CD8-positive, alpha-beta memory T cell (primary cell): ENCODE measurements around the gene USPL1. TPM values are rescaled to one million over a fixed set of nuclear protein-coding genes. Genes with fewer than 3 reads are reported as not detected.
A peak's percentile ranks its signal among the peaks of the same experiment; 100 is the strongest.
"Not testable (repeated sequence)": the region's sequence is repeated elsewhere in the genome, so short reads cannot be mapped to it uniquely, and the experiment has no call there.

Experiments
- CTCF ChIA-PET: fragments of 350-600 bp; sonication (Branson Sonifier 250); formaldehyde crosslinking; loops from one replicate; lab custom pipeline; 2021; ENCODE audit warnings: antibody characterized with exemption; lab: Charles Lee
- POLR2A ChIA-PET: fragments of 350-600 bp; sonication (Branson Sonifier 250); formaldehyde crosslinking; loops from one replicate; lab custom pipeline; 2021; ENCODE audit warnings: antibody characterized with exemption; lab: Charles Lee
- DNase-seq, 5 donors: peaks; one replicate each; pipeline versions ENCODE4 v3.0.0 to v3.0.0-alpha.2; 2020 to 2022; ENCODE audit warnings: mixed read lengths in 1 of 5
- H3K27ac ChIP-seq: one replicate; pipeline ENCODE4 v1.7.0; 2013; ENCODE audit warnings: low read depth, mild to moderate bottlenecking, low read length, moderate library complexity
- H3K27me3 ChIP-seq: 2 replicates; pipeline ENCODE4 v1.7.0; 2013; ENCODE audit warnings: low read length, mild to moderate bottlenecking; ENCODE audit not compliant: insufficient read depth, poor library complexity, severe bottlenecking
- H3K36me3 ChIP-seq: 2 replicates; pipeline ENCODE4 v1.7.0; 2013; ENCODE audit warnings: mild to moderate bottlenecking, low read length, moderate library complexity; ENCODE audit not compliant: insufficient read depth
- H3K4me1 ChIP-seq: 2 replicates; pipeline ENCODE4 v1.7.0; 2013; ENCODE audit warnings: mild to moderate bottlenecking, low read length, moderate library complexity; ENCODE audit not compliant: insufficient read depth
- H3K4me3 ChIP-seq: 2 replicates; pipeline ENCODE4 v1.7.0; 2013; ENCODE audit warnings: mild to moderate bottlenecking, low read length
- H3K9me3 ChIP-seq: 2 replicates; pipeline ENCODE4 v1.7.0; 2013; ENCODE audit warnings: mild to moderate bottlenecking, low read length
- H3K27ac Mint-ChIP-seq, 8 donors: one replicate each; pipeline ENCODE4 v1.8.0; 2020 to 2021; ENCODE audit warnings: mixed read lengths in 8 of 8, mild to moderate bottlenecking in 6 of 8, inconsistent platforms in 3 of 8, moderate library complexity in 3 of 8
- H3K27me3 Mint-ChIP-seq, 2 donors: one replicate each; pipeline ENCODE4 v1.8.0; 2020 to 2021; ENCODE audit warnings: mixed read lengths in 2 of 2, mild to moderate bottlenecking in 1 of 2, moderate library complexity in 1 of 2
- H3K36me3 Mint-ChIP-seq, 3 donors: one replicate each; pipeline ENCODE4 v1.8.0; 2020 to 2021; ENCODE audit warnings: mixed read lengths in 3 of 3, inconsistent platforms in 1 of 3, mild to moderate bottlenecking in 1 of 3
- H3K4me1 Mint-ChIP-seq, 3 donors: one replicate each; pipeline ENCODE4 v1.8.0; 2020 to 2021; ENCODE audit warnings: mixed read lengths in 3 of 3, inconsistent platforms in 1 of 3, mild to moderate bottlenecking in 1 of 3
- H3K4me3 Mint-ChIP-seq, 7 donors: one replicate each; pipeline ENCODE4 v1.8.0; 2020 to 2021; ENCODE audit warnings: mixed read lengths in 7 of 7, mild to moderate bottlenecking in 6 of 7, moderate library complexity in 4 of 7, inconsistent platforms in 2 of 7
- H3K9me3 Mint-ChIP-seq, 5 donors: one replicate each; pipeline ENCODE4 v1.8.0; 2020 to 2022; ENCODE audit warnings: mixed read lengths in 5 of 5, mild to moderate bottlenecking in 3 of 5, moderate library complexity in 2 of 5, inconsistent platforms in 1 of 5
- polyA plus RNA-seq: library from polyadenylated mRNA; unstranded; fragments of 300-500 nt; fragmentation: Illumina TruSeq; gene quantifications from one replicate; pipeline ENCODE4 v1.2.3, GENCODE V29; 2021
- total RNA-seq, 2 experiments: library from RNA; stranded (reverse); gene quantifications; one replicate each; pipeline ENCODE4 v1.2.3, GENCODE V29; 2021

Gene USPL1
- total and polyA plus RNA-seq, 3 experiments from 2014 or later = 15.4 to 16.8 (median 15.6) TPM

DNA sequence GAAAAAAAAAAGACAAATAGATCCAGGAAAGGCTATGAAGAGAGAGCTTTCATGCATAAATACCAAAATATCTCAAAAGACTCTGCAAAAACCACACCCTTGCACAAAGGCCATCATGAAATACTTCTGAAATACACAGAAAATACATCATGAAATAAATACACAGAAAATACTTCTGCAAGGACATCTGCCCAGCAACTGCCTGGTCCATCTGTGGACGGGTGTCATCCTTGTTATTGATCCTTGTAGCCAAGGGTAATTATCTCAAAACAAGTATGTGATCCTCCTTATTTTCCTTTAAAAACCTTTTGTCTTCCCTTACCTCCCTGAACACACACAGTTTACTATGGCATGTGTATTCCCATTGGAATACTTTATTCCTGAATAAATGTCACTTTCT, 6.9 kb downstream of the USPL1 start:
- Histone ChIP-seq H3K27ac (no peak overlapping the region), H3K4me1 (peaks cover 16% of the 10 kb centered on the region), H3K4me3 (no peak overlapping the region), H3K9me3 (no peaks in the 10 kb centered on the region), H3K36me3 (peaks cover 25% of the 10 kb centered on the region), H3K27me3 (no peaks in the 10 kb centered on the region)
- H3K27me3 Mint-ChIP-seq = no peaks in the 10 kb centered on the region
- peak overlapping the region in 5 of 8 donors; percentile 5 to 90 (median 61) for H3K27ac Mint-ChIP-seq
- H3K9me3 Mint-ChIP-seq = no peaks in the 10 kb centered on the region
- H3K36me3 Mint-ChIP-seq = peaks cover 7 to 60% (median 13%) of the 10 kb centered on the region in 3 donors
- H3K4me3 Mint-ChIP-seq = no peak overlapping the region
- ChIA-PET CTCF (interaction anchor here (0.7 kb wide), 1 partner anchor 8 kb away, joined by 3 read pairs; no protein-coding TSS in a partner anchor), POLR2A (no interaction called here)
- peaks cover 47 to 61% (median 54%) of the 10 kb centered on the region in 3 donors for H3K4me1 Mint-ChIP-seq
- no peak for DNase-seq

DNA sequence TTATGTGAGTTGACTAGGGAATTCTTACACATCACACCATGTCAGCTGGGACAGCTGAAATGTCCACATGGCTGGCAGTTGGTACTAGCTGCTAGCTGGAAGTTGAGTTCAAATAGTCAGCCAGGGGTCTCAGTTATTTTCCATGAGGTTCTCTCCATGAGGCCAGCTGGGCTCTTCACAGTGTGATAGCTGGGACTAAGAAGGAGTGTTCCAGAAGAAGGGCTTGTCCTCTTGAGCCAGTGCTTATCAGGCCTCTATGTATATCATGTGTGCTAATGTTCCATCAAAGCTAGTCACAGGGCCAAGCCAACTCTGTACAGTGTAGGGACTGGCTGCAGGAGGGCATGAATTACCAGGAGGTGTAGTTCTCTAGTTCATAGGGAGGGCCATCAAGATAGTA, 11.8 kb downstream of the USPL1 start:
- Mint-ChIP-seq H3K4me3 (no peak overlapping the region), H3K9me3 (no peaks in the 10 kb centered on the region), H3K4me1 (peaks cover 46 to 76% (median 70%) of the 10 kb centered on the region in 3 donors), H3K36me3 (peaks cover 29 to 68% (median 31%) of the 10 kb centered on the region in 3 donors), H3K27me3 (no peaks in the 10 kb centered on the region), H3K27ac (peak overlapping the region in 4 of 8 donors; percentile 19 to 57 (median 36))
- ChIA-PET POLR2A (interaction anchor here (1.2 kb wide), 1 partner anchor 18 kb away, joined by 3 read pairs; no protein-coding TSS in a partner anchor), CTCF (interaction anchor here (1.3 kb wide), 1 partner anchor 11 kb away, joined by 3 read pairs; no protein-coding TSS in a partner anchor)
- no peaks in the 10 kb centered on the region for H3K9me3 ChIP-seq
- H3K4me1 ChIP-seq = peaks cover 9% of the 10 kb centered on the region
- H3K4me3 ChIP-seq = no peak overlapping the region
- peaks cover 15% of the 10 kb centered on the region for H3K36me3 ChIP-seq
- H3K27me3 ChIP-seq = no peaks in the 10 kb centered on the region
- H3K27ac ChIP-seq = no peak overlapping the region
- no peak for DNase-seq

GRCh38 chr13:30633861-30634260, 16.1 kb downstream of the USPL1 start:
- peaks cover 31 to 83% (median 38%) of the 10 kb centered on the region in 3 donors for H3K36me3 Mint-ChIP-seq

GRCh38 chr13:30634838-30635237, 17.1 kb downstream of the USPL1 start:
- peak overlapping the region in 1 of 8 donors; percentile 13 for H3K27ac Mint-ChIP-seq
- H3K27me3 Mint-ChIP-seq = no peaks in the 10 kb centered on the region
- no peaks in the 10 kb centered on the region for H3K27me3 ChIP-seq
- H3K4me1 Mint-ChIP-seq = peaks cover 54 to 77% (median 75%) of the 10 kb centered on the region in 3 donors
- H3K4me3 Mint-ChIP-seq = peak overlapping the region in 4 of 7 donors; percentile 17 to 49 (median 36)
- H3K36me3 Mint-ChIP-seq = peaks cover 31 to 80% (median 39%) of the 10 kb centered on the region in 3 donors
- ChIA-PET POLR2A (no interaction called here), CTCF (no interaction called here)
- peaks cover 15% of the 10 kb centered on the region for H3K36me3 ChIP-seq
- no peak for DNase-seq
- H3K27ac ChIP-seq = no peak overlapping the region
- H3K9me3 ChIP-seq = no peaks in the 10 kb centered on the region
- peaks cover 18% of the 10 kb centered on the region for H3K4me1 ChIP-seq
- H3K4me3 ChIP-seq = no peak overlapping the region
- H3K9me3 Mint-ChIP-seq = no peaks in the 10 kb centered on the region

More at GRCh38 chr13:30633861-30634260, 16.1 kb downstream of the USPL1 start:
- H3K9me3 Mint-ChIP-seq = no peaks in the 10 kb centered on the region
- Histone ChIP-seq H3K9me3 (no peaks in the 10 kb centered on the region), H3K4me3 (no peak overlapping the region), H3K36me3 (peaks cover 9% of the 10 kb centered on the region), H3K4me1 (peaks cover 18% of the 10 kb centered on the region), H3K27me3 (no peaks in the 10 kb centered on the region), H3K27ac (no peak overlapping the region)
- H3K27me3 Mint-ChIP-seq = no peaks in the 10 kb centered on the region
- DNase-seq = no peak
- ChIA-PET POLR2A (interaction anchor here (0.7 kb wide), 1 partner anchor 15 kb away, joined by 3 read pairs; no protein-coding TSS in a partner anchor), CTCF (interaction anchor here (0.7 kb wide), 1 partner anchor 282 kb away, joined by 3 read pairs; no protein-coding TSS in a partner anchor)
- H3K4me3 Mint-ChIP-seq = peak overlapping the region in 3 of 7 donors; percentile 25 to 52 (median 29)
- peak overlapping the region in 2 of 8 donors; percentile 58 to 69 for H3K27ac Mint-ChIP-seq
- peaks cover 53 to 84% (median 80%) of the 10 kb centered on the region in 3 donors for H3K4me1 Mint-ChIP-seq

DNA sequence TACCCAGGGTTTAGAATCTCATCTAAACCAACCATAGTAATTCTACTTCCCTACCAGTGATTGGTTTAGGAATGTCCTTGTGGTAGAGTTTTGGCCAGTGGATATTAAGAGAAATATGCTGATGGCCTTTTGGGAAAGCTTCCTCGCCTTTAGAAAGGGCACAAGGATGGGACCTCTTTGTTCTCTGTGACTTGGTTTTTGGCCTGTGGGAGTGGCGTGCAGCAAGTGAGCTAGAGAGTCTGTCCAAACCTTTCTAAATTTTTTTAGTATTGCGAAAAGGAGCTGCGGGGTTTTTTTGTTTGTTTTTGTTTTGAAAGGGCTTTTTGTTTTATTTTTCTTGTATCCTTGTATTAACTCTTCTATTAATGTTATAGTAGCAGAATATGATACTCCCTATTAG, 20.6 kb downstream of the USPL1 start:
- peaks cover 18 to 81% (median 44%) of the 10 kb centered on the region in 3 donors for H3K36me3 Mint-ChIP-seq
- ChIA-PET CTCF (no interaction called here), POLR2A (no interaction called here)
- Histone ChIP-seq H3K27me3 (no peaks in the 10 kb centered on the region), H3K36me3 (peaks cover 21% of the 10 kb centered on the region), H3K9me3 (no peaks in the 10 kb centered on the region), H3K4me3 (no peak overlapping the region), H3K4me1 (peaks cover 18% of the 10 kb centered on the region), H3K27ac (no peak overlapping the region)
- H3K4me1 Mint-ChIP-seq = peaks cover 48 to 64% (median 61%) of the 10 kb centered on the region in 3 donors
- H3K27me3 Mint-ChIP-seq = no peaks in the 10 kb centered on the region
- H3K9me3 Mint-ChIP-seq = no peaks in the 10 kb centered on the region
- no peak overlapping the region for H3K4me3 Mint-ChIP-seq
- no peak for DNase-seq
- H3K27ac Mint-ChIP-seq = peak overlapping the region in 2 of 8 donors; percentile 66 to 84

- no peak for DNase-seq
- Mint-ChIP-seq H3K4me1 (peaks cover 40 to 51% (median 50%) of the 10 kb centered on the region in 3 donors), H3K36me3 (peaks cover 7 to 79% (median 41%) of the 10 kb centered on the region in 3 donors), H3K27me3 (no peaks in the 10 kb centered on the region), H3K9me3 (no peaks in the 10 kb centered on the region), H3K27ac (peak overlapping the region in 2 of 8 donors; percentile 24 to 27), H3K4me3 (no peak overlapping the region)
- ChIA-PET POLR2A (no interaction called here), CTCF (no interaction called here)
- H3K4me1 ChIP-seq = peaks cover 15% of the 10 kb centered on the region
- no peak overlapping the region for H3K4me3 ChIP-seq
- H3K27ac ChIP-seq = no peak overlapping the region
- peaks cover 27% of the 10 kb centered on the region for H3K36me3 ChIP-seq
- no peaks in the 10 kb centered on the region for H3K27me3 ChIP-seq
- no peaks in the 10 kb centered on the region for H3K9me3 ChIP-seq
Observed at GRCh38 chr13:30639671-30640070, 22.0 kb downstream of the USPL1 start.

DNA sequence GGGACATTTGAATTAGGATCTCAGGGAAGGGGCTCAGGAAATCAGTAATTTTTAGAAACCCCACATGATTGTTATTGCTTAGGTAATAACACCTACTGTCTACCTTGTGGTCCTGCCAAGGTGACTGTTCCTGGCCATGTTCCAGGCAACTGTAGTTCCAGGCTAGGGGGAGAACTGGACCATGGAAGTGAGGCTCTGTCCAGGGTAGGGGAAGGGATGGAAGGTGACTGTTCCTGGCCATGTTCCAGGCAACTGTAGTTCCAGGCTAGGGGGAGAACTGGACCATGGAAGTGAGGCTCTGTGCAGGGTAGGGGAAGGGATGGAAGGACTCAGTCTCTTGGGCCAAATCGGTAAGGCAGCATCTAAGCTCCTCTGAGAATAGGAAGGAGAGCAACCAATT, 23.5 kb downstream of the USPL1 start:
- H3K27ac ChIP-seq, POLR2A ChIA-PET, H3K27me3 Mint-ChIP-seq, H3K4me3 ChIP-seq, H3K9me3 Mint-ChIP-seq, CTCF ChIA-PET, DNase-seq, H3K4me3 Mint-ChIP-seq, H3K4me1 ChIP-seq, H3K27me3 ChIP-seq, H3K9me3 ChIP-seq: not testable (repeated sequence)
- H3K4me1 Mint-ChIP-seq = peaks cover 27 to 36% (median 35%) of the 10 kb centered on the region in 3 donors
- peaks cover 39% of the 10 kb centered on the region for H3K36me3 ChIP-seq
- H3K36me3 Mint-ChIP-seq = peaks cover 3 to 82% (median 36%) of the 10 kb centered on the region in 3 donors
- H3K27ac Mint-ChIP-seq = peak overlapping the region in 2 of 8 donors; percentile 8 to 75

GRCh38 chr13:30645629-30646028, 27.9 kb downstream of the USPL1 start:
- Mint-ChIP-seq H3K36me3 (peaks cover 10 to 93% (median 38%) of the 10 kb centered on the region in 3 donors), H3K4me3 (no peak overlapping the region), H3K9me3 (no peaks in the 10 kb centered on the region), H3K4me1 (peaks cover 17 to 33% (median 32%) of the 10 kb centered on the region in 3 donors), H3K27ac (peak overlapping the region in 1 of 8 donors; percentile 21), H3K27me3 (no peaks in the 10 kb centered on the region)
- POLR2A ChIA-PET = no interaction called here
- no peak overlapping the region for H3K4me3 ChIP-seq
- no peak overlapping the region for H3K27ac ChIP-seq
- no peaks in the 10 kb centered on the region for H3K4me1 ChIP-seq
- peaks cover 52% of the 10 kb centered on the region for H3K36me3 ChIP-seq
- no peaks in the 10 kb centered on the region for H3K27me3 ChIP-seq
- H3K9me3 ChIP-seq = no peaks in the 10 kb centered on the region
- CTCF ChIA-PET = interaction anchor here (0.8 kb wide), 1 partner anchor 220 kb away, joined by 3 read pairs; no protein-coding TSS in a partner anchor
- no peak for DNase-seq
